ENCODE results near the gene ZNF688.
"Not testable (repeated sequence)": the region's sequence is repeated elsewhere in the genome, so short reads cannot be mapped to it uniquely, and the experiment has no call there.

ZNF688 gene

DNA sequence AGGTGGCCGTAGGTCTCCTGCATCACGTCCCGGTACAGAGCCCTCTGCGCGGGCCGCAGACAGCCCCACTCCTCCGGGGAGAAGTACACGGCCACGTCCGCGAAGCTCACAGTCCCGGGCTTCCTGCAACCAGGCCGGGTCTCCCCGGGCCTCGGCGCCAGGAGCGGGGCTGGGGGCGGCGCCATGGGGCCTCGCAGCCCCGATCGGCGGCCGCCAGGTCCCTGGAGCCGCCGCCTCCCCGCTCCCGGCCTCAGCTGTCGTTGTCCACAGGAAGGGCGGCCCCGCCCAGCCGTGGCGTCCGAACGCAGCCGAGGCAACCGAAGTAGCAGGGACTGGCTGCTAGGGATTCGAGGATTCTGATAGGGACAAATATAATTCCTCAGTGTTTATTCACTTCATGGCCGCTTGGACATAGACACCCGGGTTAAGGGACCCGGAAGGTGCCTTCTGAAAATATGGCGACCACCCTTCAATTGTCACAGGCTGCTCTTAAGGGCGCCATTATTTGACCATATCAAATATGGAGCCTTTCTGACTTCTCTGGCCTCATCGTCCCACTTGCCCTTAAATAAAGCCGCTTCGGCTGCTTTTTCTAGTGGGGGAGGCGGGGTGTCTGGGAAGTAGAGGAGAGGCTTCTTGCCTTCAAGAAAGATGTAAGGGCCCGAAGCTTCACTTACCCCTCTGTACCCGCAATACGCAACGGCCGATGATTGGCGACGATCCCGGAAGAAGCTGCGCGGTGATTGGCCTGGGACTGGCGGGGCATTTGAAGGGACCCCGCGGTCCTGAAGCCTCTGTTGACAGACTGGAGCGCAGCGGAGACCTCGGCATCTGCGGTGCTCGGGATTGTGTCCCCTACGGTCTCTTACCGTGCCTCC is at the start of gene ZNF688:
ZNF688 (minus strand) TSS at position 270 of the 878 bp plus-strand sequence; CDS start at position 185, 85 bp downstream.
- DNase-seq = peak; percentile 97

DNA sequence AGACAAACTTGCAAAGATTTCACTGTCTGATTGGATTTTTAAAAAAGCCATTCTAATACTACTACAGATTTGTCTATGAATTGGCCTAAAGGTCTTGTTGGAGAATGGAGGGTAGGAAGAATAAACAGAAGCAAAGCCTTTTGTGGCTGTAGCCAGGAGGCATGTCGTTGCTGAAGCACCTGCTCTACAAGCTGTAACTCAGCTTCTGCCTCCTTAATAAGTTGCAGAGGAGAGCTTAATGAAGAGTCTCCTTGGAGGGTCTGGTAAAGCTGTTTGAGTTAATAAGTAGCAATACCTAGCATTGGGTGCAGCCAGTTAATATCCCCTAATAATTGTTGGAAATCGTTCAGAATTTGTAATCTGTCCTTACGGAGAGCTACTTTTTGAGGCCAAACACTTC is 48.7 kb upstream of the ZNF688 start:
- DNase-seq = no peak

DNA sequence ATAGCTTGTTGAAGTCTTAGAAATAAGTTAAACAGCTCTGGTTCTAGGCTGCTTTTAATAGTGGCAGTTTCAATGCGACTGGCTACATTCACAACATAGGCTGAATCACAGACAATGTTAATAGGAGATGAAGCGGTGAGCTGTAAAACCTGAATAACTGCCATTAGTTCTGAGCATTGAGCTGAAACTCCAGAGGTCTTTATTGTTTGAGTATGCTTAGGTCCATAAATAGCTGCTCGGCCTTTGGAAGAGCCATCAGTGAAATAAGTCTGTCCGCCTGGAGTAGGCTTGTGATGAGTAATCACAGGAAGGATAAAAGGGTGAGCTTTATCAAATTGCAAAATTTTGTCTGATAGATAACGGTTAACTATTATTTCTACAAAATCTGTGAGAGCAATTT is 48.1 kb upstream of the ZNF688 start:
- DNase-seq = no peak

DNA sequence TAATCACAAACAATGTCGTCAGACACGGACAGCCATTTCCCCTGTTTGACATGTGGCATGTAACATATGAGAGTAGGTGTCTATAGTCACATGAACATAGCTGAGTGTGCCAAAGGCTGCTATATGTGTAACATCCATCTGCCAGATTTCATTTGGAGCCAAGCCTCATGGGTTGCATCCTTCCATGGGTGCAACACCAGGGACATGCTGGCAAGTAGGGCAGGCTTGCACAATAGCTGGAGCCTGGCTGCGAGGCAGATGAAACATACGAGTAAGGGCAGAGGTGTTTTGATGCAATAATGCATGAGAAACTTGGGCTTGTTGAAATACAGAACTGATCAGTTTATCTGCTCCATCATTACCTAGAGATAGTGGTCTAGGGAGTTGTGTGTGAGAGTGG is 47.7 kb upstream of the ZNF688 start:
- DNase-seq = no peak

DNA sequence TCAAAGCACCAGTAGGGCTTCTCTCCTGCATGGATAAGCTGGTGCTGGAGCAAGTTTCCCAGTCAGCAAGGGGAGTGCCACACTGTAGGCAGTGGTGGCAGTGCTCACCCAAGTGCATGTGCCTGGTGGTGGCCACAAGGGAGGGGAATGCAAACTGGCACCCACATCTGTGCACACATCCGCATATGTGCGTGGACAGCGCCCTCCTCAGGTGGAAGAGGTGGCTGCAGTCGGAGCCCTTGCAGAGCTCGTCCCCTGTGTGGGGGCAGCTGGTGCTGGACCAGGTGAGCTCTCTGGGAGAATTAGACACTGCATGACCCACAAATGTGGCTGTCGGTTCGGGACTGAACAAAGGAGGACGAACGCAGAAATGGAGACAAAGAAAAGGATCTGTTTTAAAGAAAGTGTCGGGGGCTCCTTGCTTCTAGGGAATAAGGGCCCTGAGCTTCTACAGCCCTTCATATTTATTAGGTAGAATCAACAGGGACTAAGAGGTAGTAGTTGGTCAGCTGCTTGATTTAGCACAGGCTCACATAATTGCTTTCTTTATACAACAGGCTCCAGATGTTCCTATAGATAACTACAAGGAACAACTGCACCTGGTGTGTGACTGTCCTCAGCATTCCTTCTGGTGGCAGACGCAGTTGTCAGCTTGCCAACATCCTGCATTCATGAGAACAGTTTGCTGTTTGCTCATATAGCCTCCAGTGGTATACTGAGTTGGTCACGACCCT is 44.0 kb upstream of the ZNF688 start:
- DNase-seq = no peak

DNA sequence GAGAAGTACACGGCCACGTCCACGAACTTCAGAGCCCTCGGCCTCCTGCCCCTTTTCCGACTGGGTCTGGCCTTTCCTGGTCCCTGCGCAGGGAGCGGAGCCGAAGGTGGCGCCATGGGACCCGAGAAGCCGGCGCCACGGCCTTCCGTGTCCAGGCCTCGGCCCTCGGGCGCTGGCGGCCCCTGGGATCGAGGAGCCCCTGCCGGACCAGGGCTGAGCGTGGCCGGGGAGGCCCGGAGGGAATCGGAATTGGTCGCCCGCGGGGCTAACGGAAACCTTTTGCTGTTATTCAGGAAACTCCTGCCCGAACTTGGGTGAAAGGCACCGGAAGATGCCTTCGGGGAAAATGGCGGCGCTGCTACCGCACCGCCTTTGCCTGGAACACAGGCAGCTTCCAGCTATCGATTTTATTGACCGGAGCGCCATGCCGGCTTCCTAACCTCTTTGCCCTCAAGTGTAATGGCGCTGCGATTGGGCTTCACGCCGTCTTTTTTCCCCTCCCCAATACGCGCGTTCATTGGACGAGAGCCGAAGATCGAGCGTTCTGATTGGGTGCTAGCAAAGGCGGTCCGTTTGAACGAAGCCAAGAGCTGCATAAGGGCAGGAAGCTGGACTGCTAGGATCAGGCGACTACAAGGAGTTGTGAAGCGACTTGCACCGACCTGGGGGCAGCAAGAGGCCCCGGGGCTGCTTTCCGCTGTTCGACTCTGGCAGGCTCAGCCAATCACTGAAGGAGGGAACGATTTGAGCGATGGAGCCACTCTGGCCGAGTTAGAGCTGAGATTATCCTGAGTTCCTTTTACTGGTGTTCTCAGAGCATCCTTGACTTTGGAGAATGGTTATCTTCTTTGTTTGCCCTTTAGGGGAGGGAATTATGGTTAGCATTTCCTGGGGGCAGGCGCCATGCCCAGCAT is 38.7 kb upstream of the ZNF688 start, which contains the start of gene ZNF689:
ZNF689 (minus strand) TSS at position 464 of the 914 bp plus-strand sequence; CDS start at position 116, 348 bp downstream.
- DNase-seq = peak; percentile 97

DNA sequence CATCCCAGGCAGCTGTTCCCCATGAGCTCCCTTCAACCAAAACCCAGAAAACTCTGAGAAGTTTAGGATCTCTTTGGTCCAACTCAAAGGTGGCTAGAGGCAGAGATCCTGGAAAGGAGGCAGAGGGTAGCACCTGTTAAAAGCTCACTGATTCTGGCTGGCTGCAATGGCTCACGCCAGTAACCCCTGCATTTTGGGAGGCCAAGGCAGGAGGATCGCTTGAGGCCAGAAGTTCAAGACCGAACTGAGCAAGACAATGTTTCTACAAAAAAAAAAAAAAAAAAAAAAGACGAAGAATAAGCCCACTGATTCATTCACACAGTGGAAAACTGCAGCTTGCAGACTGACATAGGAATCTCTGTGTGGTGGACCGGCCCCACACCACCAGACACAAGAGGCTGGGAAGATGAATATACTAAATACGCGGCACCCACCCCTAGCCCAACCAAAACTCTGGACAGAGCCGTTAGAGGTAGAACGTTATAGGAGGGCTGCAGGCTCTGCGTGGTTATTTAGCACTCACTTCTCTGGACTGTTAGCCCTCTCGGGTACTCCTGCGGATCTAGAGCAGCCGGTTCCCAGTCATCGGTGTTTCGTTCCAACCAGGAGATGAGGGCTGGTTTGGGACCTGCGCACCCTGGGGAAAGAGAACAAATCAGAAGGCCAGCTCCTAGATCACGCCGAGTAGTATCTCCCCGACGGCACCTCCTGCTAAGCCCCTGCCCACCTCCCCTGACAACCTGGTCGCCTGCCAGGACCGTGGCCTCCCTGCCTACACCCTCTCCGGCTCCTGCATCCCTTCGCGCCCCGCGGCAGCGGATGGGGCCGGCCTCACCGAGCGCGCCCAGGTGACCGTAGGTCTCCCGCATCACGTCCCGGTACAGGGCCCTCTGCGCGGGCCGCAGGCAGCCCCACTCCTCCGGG is 37.8 kb upstream of the ZNF688 start:
- DNase-seq = peak; percentile 77

DNA sequence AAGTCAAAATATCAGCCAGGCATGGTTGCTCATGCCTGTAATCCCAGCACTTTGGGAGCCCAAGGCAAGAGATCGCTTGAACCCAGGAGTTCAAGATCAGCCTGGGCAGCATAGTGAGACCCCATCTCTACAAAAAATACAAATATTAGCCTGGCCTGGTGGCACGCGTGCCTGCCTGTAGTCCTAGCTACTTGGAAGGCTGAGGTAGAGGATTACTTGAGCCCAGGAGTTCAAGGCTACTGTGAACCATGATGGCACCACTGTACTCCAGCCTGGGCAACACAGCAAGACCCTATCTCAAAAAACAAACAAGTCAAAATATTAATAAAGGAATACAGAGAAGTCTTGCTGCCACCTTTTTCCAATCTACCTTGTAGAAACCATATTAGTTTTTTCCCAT is 34.5 kb upstream of the ZNF688 start:
- DNase-seq = no peak

DNA sequence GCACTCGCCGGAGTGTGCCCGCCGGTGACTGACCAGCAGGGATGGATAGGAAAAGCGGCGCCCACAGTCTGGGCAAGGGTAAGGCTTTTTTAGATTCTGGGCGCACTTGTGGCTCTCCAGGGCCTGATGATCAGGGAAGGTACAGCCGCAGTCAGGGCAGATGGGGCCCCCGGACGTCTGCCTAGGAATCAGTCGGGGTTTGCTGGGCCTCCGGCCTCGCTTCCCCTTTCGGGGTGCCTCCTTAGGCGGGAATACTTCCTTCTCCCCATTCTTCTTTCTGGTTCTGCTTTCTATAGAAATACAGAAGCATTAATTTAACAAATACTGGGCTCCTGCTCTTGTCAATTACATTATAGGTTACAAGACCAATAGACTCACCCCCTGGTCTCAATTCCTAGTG is 33.6 kb upstream of the ZNF688 start:
- DNase-seq = no peak

DNA sequence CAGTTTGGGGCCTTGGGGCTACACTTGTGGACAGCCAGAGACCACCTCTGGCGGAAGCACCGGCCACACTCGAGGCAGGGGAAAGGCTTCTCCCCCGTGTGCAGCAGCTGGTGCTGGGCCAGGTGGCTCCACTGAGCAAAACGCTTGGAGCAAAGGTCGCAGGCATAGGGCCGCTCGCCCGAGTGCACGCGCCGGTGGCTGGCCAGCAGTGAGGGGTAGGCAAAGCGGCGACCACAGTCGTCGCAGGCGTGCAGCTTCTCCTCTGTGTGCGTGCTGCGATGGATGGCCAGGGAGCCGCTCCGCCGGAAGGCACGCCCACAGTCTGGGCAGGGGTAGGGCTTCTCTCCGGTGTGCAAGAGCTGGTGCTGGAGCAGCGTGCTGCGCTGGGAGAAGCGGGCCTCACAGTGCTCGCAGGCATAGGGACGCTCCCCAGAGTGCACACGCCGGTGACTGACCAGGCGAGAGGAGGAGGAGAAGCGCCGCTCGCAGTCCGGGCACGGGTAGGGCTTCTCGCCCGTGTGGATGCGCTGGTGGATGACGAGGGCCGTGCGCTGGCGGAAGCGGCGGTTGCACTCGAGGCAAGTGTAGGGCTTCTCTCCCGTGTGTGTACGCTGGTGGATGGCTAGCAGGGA is 32.9 kb upstream of the ZNF688 start:
- DNase-seq = no peak

DNA sequence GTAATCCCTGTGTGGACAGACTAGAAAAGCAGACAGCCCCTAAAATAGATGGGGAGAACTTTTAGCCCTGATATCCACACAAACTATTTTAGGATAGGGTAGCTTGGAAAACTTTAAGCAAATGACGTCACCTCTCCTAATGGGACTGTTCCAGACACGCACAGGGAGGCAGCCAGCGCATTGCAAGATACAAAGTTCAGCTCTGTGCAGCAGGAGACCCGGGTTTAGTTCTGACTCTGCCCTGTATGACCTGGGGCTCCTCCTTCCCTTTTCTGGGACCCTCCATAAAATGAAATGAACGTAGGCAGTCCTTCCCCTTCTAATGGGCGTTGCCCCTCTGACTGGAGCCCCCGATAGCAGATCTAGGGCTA is 32.4 kb upstream of the ZNF688 start:
- DNase-seq = no peak

DNA sequence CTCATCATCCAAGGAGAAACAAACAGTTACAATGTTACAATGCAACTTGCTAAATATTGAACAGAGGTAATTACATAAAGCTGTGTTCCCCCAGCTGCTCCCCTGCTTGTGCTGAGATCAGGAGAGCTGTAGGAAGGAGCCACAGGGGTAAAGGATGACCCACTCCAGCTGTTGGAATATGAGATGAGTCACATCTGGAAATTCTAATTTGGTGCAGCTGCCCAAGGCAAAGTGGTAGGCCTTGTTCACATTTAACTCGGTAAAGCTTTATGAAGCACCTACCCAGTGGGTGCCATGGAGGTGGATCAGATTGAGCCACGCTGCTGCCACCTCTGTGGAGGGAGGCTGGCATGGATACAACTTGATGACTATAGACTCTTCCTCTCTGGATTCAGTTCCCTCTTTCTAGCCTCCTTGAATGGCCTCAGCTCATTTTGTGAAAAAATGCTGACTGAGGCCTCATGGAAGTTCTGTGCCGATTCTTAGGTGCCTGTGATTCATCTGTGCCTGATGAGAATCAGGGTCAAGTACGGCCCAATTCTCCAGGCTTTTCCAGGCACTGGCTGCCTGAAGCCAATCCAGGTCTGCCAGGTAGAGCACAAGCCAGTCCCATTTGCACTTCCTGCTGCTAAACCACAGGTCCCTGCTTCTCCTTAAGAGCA is 31.2 kb upstream of the ZNF688 start:
- DNase-seq = no peak

DNA sequence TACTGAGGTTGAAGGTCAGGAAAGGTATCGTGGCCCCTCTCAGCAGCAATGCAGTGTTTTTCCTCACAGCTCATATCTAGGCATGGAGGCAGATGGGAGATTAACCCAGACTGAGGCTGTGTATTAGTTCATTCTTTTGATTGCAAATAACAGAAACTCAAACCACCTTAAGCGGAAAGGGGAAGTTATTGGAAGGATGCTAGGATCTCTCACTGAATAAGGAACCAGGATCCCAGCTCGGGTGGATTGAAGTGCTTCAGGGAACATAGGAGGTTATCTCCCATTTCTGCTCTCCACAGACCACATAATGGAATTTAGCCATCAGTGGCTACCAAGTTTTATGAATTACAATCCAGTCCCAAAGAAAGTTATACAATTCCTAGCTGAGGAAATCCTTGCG is 30.5 kb upstream of the ZNF688 start:
- DNase-seq = no peak

DNA sequence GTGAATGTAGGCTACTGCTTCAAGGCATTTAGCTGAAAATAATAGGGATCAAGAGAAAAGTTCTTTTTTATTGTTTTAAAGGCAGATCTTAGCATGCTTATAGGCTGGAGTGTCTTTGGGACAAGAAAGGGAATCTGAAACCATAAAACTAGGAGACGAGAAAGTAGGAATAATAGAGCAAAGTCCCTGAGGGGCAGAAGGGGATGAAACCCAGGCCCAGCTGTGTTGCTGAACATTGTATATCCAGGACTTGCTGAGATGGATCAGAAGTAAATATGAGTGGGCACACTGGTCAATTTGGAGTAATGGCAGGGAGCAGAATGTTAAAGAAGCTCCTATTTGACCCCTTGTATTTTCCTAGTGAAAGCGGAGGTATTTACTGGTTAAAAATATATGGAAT is 29.4 kb upstream of the ZNF688 start:
- no peak for DNase-seq

DNA sequence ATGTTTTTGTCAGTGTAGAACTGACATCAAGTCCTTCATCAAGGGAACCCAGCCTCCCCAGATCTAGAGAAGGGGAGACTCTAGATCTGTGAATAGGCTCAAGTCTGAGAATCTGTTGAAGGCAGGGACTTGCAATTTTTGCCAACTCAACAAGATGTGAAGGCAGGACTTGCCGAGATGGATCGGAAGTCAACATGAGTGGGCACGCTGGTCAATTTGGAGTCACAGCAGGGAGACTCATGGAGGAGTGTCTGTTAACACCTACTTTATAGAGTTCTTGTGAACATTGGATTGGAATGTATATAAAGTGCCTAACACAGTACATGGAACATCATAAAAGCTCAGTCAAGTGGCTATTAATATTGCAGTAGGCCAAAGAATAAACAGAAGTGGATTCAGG is 28.7 kb upstream of the ZNF688 start:
- no peak for DNase-seq

DNA sequence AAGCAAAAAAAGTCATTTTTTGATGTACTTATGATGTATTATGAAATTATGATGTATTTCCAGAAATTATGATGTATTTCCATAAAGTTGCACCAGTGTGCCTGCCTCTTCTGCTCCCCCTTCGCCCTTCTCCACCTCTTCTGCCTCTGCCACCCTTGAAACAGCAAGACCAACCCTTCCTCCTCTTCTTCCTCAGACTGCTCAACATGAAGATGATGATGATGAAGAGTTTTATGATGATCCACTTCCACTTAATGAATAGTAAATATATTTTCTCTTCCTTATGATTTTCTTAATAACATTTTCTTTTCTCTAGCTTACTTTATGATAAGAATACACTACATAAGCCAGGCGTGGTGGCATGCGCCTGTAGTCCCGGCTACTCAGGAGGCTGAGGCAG is 21.4 kb upstream of the ZNF688 start:
- no peak for DNase-seq

DNA sequence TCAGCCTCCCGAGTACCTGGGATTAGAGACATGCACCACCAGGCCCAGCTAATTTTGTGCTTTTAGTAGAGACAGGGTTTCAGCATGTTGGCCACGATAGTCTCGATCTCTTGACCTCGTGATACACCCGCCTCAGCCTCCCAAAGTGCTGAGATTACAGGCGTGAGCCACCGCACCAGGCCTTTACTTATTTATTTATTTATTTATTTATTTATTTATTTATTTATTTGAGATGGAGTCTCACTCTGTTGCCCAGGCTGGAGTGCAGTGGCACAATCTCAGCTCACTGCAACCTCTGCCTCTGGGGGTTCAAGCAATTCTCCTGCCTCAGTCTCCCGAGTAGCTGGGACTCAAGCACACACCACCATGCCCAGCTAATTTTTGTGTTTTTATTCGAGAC is 19.4 kb upstream of the ZNF688 start:
- DNase-seq = not testable (repeated sequence)

DNA sequence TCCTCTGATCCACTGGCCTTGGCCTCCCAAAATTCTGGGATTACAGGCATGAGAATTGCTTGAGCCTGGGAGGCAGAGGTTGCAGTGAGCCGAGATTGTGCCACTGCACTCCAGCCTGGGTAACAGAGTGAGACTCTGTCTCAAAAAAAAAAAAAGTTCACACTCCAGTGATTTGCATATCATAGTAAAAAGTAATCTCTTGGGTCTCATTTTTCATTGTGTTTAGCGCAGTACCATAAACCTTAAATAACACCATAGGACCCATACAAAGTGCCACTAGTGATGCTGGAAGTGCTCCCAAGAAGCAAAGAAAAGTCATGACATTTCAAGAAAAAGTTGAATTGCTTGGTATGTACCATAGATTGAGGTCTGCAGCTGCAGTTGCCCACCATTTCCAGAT is 18.1 kb upstream of the ZNF688 start:
- not testable (repeated sequence) for DNase-seq

DNA sequence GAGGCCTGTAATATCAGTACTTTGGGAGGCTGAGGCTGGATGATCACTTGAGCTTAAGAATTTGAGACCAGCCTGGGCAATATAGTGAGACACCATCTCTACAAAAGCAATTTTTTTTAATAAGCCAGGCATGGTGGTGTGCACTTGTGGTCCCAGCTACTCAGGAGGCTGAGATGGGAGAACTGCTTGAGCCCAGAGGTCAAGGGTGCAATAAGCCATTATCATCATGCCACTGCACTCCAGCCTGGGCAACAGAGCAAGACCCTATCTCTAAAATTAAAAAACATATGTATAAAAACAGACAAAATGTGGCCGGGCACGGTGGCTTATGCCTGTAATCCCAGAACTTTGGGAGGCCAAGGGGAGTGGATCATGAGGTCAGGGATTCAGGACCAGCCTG is 17.1 kb upstream of the ZNF688 start:
- DNase-seq = no peak

DNA sequence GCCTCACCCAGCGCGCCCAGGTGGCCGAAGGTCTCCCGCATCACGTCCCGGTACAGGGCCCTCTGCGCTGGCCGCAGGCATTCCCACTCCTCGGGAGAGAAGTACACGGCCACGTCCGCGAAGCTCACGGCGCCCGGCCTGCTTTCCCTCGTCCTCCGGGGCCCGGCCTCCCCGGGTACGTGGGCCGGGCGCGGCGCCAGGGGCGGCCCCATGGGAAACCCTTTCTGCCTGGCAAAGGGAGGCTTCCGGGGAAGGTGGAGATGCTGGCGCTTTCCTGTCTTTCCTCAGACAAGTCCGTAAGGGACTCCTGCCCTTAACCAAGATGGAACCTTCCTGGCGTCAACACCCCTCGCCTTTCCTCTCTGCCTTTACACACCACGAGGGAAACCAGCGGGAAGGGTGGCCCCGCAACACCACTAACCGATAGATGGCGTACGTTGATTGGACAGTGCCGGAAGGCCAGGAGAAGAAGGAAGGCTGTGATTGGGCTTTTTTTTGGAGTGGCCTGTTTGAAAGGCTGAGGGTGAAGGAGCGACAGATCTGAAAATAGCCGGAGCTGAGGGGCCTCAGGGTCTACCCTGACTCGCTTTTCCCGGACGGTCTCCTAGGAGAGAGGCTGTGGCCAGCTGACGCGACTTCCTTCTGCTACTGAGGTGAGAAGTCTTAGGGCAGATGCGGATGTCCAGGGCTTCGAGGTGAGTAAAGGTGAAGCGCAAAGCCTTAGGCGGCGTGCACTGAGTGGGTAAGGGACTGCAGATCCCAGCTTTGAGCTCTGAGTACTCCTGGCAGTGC is 14.1 kb upstream of the ZNF688 start, which contains the start of gene ZNF785:
ZNF785 (minus strand) TSS at position 298 of the 792 bp plus-strand sequence; CDS start at position 212, 86 bp downstream.
- DNase-seq = peak; percentile 98
